Dendritic cell treated with granulocyte-macrophage colony-stimulating factor and Interleukin-4, amounts not matched to agents 40 ng/mL and 50 ng/mL, for 4 days (primary cell): ENCODE measurements around the gene TNFAIP1.
"Not testable (repeated sequence)": the region's sequence is repeated elsewhere in the genome, so short reads cannot be mapped to it uniquely, and the experiment has no call there.

Experiments used
- H3K27ac Mint-ChIP-seq: one replicate; pipeline ENCODE4 v1.8.0; 2022; ENCODE audit warnings: mild to moderate bottlenecking, mixed read lengths
- H3K27me3 Mint-ChIP-seq: one replicate; pipeline ENCODE4 v1.8.0; 2022; ENCODE audit warnings: mild to moderate bottlenecking, mixed read lengths
- H3K36me3 Mint-ChIP-seq: one replicate; pipeline ENCODE4 v1.8.0; 2022; ENCODE audit warnings: low read depth, mixed read lengths
- H3K4me1 Mint-ChIP-seq: one replicate; pipeline ENCODE4 v1.8.0; 2022; ENCODE audit warnings: low read depth, mixed read lengths
- H3K4me3 Mint-ChIP-seq: one replicate; pipeline ENCODE4 v1.8.0; 2022; ENCODE audit warnings: mild to moderate bottlenecking, moderate library complexity, mixed read lengths
- H3K9me3 Mint-ChIP-seq: one replicate; pipeline ENCODE4 v1.8.0; 2022; ENCODE audit warnings: mixed read lengths
- intact Hi-C: fragments of 100-400 bp; cut with micrococcal nuclease; formaldehyde crosslinking; loops from one replicate; pipeline ENCODE4 v1.15.0; 2022

Gene TNFAIP1

DNA sequence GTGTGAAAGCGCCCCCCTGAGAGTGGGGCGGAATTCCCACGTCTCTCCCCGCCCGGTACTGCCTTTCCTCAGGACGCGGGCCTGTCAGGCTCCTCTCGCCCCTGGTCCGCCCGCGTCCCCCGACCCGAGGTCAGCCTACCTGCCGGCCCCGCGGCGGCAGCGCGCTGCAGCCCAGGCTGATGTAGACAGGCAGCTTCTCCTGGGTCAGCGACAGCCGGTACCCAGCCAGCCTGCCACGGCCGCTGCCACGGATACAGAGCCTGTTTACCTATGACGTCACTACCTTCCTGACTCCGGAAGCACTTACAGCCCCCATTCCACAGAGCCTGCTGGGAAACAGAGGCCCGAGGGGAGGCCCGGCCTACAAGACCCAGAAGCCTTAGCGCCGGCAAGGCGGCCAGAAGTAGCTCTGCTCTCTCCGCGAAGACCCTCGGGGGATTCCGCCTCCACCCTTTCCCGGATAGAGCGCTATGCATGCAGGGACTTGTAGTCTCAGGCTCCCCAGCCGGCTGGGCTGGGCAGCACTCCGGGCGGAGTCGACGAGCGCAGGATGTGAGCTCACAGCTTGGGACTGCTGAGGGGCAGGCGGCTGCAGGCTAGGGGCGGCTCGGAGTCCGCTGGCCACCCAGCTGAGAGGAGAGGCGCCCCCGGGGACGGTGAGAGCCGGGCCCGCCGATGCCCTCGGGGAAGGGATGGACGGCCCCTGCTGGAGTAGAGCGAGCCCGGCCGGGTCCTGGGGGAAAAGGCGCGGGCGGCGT is at the start of gene TNFAIP1, which contains the start of gene IFT20:
TSS of gene TNFAIP1 (plus strand) at position 561 of the 758 bp plus-strand sequence. CDS start 3,761 bp downstream, outside the sequence.
TSS of gene IFT20 (minus strand) at position 272 of the 758 bp plus-strand sequence. CDS start 3,487 bp downstream, outside the sequence.
- Mint-ChIP-seq H3K27ac (peak within 1 kb of the TSS; percentile 76), H3K27me3 (no peaks in the 10 kb centered on the region), H3K4me1 (peaks cover 54% of the 10 kb centered on the region), H3K9me3 (no peaks in the 10 kb centered on the region), H3K36me3 (peaks cover 58% of the 10 kb centered on the region), H3K4me3 (peak within 1 kb of the TSS; percentile 98)
- intact Hi-C loops: loop anchor here (1.0 kb wide), 2 partner anchors 16 to 22 kb away; partner anchors contain the start of genes POLDIP2 and TMEM97

DNA sequence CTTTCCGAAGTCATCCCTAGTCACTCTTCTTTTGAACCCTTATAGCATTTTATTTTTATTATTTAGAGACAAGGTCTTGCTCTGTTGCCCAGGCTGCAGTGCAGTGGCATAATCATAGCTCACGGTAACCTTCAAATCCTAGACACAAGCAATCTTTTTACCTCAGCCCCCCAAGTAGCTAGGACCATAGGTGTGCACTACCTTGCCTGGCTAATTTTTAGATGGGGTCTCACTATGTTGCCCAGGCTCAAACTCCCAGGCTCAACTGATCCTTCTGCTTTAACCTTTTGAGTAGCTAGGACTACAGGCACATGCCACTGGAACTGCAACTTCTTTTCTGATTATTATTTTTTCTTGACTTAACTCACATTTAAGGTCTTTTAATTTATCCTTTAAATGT is 49.6 kb upstream of the TNFAIP1 start:
- no peaks in the 10 kb centered on the region for H3K9me3 Mint-ChIP-seq

DNA sequence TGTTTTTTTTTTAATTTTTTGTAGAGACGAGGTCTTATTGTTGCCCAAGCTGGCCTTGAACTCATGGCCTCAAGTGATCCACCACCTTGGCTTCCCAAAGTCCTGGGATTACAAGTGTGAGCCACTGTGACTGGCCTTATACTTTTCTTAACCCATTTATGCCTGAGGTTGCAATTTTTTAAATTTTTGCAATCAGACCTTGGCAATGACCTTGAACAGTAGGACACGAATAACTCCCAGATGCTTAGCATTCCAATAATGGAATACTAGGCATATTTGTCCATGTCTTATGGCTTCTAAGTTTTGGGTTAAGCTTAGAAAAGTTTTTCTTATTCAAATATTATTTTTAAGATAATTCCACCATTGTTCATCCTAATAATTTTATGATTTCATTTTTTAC is 44.9 kb upstream of the TNFAIP1 start:
- Mint-ChIP-seq H3K4me1 (peaks cover 12% of the 10 kb centered on the region), H3K36me3 (no peaks in the 10 kb centered on the region), H3K4me3 (no peak overlapping the region), H3K9me3 (no peaks in the 10 kb centered on the region), H3K27me3 (peaks cover 27% of the 10 kb centered on the region), H3K27ac (no peak overlapping the region)
- intact Hi-C loops: no loop called here

More for the DNA sequence above, 49.6 kb upstream of the TNFAIP1 start:
- intact Hi-C loops: no loop called here
- Mint-ChIP-seq H3K27ac (no peak overlapping the region), H3K4me1 (no peaks in the 10 kb centered on the region), H3K27me3 (peaks cover 37% of the 10 kb centered on the region), H3K36me3 (no peaks in the 10 kb centered on the region), H3K4me3 (no peak overlapping the region)

DNA sequence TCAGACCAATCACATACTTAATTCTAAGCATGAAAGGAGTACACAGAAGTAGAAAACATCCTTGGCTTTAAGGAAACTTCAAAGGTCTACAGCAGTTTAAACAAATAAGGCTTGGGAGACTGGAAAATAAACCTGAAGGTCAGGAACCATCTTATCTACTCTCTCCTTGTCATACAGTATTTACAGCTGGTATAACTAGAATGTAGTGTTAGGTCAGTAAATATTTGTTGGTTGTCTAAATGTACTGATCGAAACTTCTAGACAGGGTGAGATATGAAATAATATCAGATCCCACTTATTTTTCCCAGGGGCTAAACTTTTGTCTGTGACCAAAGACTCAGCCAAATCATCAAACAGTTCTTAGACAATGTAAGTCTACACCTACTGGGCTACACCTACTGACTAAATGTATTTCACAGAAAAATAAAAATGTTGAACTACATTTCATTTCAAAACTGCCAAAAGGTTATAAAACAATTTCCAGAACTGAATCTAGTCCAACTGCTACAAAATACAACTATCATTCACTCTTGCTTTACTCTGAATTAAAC is 43.7 kb upstream of the TNFAIP1 start:
- H3K4me1 Mint-ChIP-seq: peaks cover 12% of the 10 kb centered on the region
- H3K27ac Mint-ChIP-seq: no peak overlapping the region
- H3K36me3 Mint-ChIP-seq: no peaks in the 10 kb centered on the region

GRCh38 chr17:28292878-28293277 is 42.7 kb upstream of the TNFAIP1 start:
- H3K9me3 Mint-ChIP-seq, H3K4me3 Mint-ChIP-seq, intact Hi-C loops, H3K27ac Mint-ChIP-seq, H3K36me3 Mint-ChIP-seq: not testable (repeated sequence)
- Mint-ChIP-seq H3K4me1 (peaks cover 12% of the 10 kb centered on the region), H3K27me3 (peaks cover 23% of the 10 kb centered on the region)

More for the DNA sequence above, 43.7 kb upstream of the TNFAIP1 start:
- H3K9me3 Mint-ChIP-seq: no peaks in the 10 kb centered on the region
- H3K27me3 Mint-ChIP-seq: peaks cover 23% of the 10 kb centered on the region
- no peak overlapping the region for H3K4me3 Mint-ChIP-seq
- intact Hi-C loops: no loop called here

- Mint-ChIP-seq H3K36me3 (no peaks in the 10 kb centered on the region), H3K4me3 (no peak overlapping the region), H3K4me1 (peaks cover 12% of the 10 kb centered on the region), H3K27me3 (peaks cover 23% of the 10 kb centered on the region), H3K27ac (no peak overlapping the region), H3K9me3 (no peaks in the 10 kb centered on the region)
- intact Hi-C loops: no loop called here
Observed at GRCh38 chr17:28293994-28294393, 41.6 kb upstream of the TNFAIP1 start.

DNA sequence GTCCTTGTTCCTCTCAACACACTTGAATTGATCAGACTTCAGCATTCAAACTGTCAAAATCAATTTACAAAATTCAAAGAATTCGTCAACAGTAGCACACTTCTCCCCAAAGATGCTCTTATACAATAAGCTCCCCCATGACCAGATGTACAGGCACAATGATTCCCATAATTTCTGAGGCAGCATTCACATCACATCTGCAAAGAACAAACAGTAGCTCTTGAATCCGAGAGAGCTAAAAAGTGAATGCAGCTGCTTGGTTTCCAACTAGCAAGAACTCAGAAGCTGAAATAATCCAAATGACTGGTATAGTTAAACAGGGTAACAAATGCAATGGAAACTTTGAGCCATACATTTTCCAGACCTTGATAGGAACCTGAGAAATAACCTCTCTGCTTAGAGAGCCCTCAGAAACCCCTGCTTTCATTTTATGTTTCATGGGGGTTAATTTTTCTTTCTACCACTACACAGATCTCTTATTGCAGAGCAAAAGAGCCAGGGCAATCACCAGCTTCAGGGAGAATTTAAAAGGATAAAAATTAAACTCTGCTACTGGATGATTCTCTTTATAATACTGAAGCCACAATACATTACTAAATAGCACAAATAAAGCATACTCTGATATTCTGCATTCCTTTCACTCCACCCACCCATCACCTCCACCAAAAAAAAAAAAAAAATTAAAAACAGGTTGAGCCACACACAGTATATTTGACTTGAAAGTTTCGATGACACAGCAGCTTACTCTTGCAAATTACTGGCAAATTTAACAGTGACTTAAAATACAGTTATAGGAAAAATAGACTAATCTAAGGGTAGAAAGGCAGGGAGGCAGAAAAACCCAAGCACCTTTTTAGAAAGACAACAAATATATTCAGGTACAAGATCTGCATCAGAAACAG is 39.6 kb upstream of the TNFAIP1 start:
- no peak overlapping the region for H3K27ac Mint-ChIP-seq
- H3K4me1 Mint-ChIP-seq: peaks cover 12% of the 10 kb centered on the region
- intact Hi-C loops: no loop called here
- H3K27me3 Mint-ChIP-seq: peaks cover 15% of the 10 kb centered on the region
- no peaks in the 10 kb centered on the region for H3K36me3 Mint-ChIP-seq
- H3K9me3 Mint-ChIP-seq: no peaks in the 10 kb centered on the region
- no peak overlapping the region for H3K4me3 Mint-ChIP-seq

- H3K36me3 Mint-ChIP-seq: no peaks in the 10 kb centered on the region
- intact Hi-C loops: no loop called here
- no peaks in the 10 kb centered on the region for H3K9me3 Mint-ChIP-seq
Observed at GRCh38 chr17:28298449-28298848, 37.1 kb upstream of the TNFAIP1 start.

DNA sequence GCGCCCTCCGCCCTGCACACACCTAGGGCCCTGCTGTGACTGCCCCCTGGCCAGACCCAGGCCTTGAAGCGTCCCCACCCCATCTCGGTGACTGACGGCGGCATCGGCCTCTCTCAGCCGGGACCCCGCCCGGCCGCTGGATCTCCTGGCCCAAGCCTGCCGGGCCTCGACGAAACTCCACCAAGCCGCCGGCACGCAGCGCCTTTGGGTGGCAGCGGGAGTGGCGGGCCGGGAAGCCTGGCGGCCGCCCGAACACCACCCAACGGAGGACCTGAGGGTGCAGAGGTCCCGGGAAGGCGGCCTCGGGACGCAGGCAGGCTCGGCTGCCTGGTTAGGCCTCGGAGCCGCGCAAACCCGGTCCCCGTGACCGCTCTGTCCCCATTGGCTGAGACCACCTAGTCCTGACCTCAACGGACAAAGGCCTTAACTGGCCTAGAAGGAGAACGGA is 28.6 kb upstream of the TNFAIP1 start:
- Mint-ChIP-seq H3K9me3 (no peaks in the 10 kb centered on the region), H3K27ac (no peak overlapping the region), H3K4me1 (no peaks in the 10 kb centered on the region), H3K27me3 (peaks cover 48% of the 10 kb centered on the region), H3K36me3 (no peaks in the 10 kb centered on the region), H3K4me3 (no peak overlapping the region)
- intact Hi-C loops: no loop called here

More at GRCh38 chr17:28298449-28298848, 37.1 kb upstream of the TNFAIP1 start:
- H3K4me3 Mint-ChIP-seq: no peak overlapping the region
- H3K27me3 Mint-ChIP-seq: peaks cover 7% of the 10 kb centered on the region
- peaks cover 6% of the 10 kb centered on the region for H3K4me1 Mint-ChIP-seq
- H3K27ac Mint-ChIP-seq: no peak overlapping the region

DNA sequence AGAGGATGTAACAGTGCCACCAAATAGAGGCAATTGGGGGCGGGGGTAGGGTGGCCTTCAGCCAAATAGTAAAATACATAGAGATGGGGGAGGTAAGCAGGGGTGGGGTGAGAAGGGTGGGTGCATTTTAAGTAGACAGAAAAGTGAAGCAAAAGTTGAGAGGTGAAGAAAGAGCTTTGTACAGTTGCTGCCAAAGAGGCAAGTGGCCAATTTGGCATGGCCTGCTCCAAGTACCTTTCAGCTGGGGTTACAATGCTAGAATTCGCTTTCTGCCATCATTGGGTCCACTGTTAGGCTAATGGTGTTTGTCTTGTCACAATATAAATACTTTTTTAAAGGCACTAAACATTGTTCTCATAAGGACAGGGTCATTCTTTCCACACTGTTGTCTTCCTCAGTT is 21.7 kb upstream of the TNFAIP1 start:
- H3K9me3 Mint-ChIP-seq: no peaks in the 10 kb centered on the region
- intact Hi-C loops: no loop called here
- no peaks in the 10 kb centered on the region for H3K36me3 Mint-ChIP-seq
- no peak overlapping the region for H3K4me3 Mint-ChIP-seq
- H3K4me1 Mint-ChIP-seq: peaks cover 10% of the 10 kb centered on the region
- H3K27me3 Mint-ChIP-seq: peaks cover 39% of the 10 kb centered on the region
- no peak overlapping the region for H3K27ac Mint-ChIP-seq

- intact Hi-C loops: no loop called here
- Mint-ChIP-seq H3K4me1 (peaks cover 22% of the 10 kb centered on the region), H3K36me3 (peaks cover 7% of the 10 kb centered on the region), H3K27me3 (peaks cover 36% of the 10 kb centered on the region), H3K4me3 (no peak overlapping the region), H3K9me3 (no peaks in the 10 kb centered on the region), H3K27ac (no peak overlapping the region)
Observed at GRCh38 chr17:28315846-28316705, 19.5 kb upstream of the TNFAIP1 start.

GRCh38 chr17:28317099-28317965 is 18.2 kb upstream of the TNFAIP1 start:
- intact Hi-C loops: no loop called here
- no peak overlapping the region for H3K27ac Mint-ChIP-seq
- H3K4me3 Mint-ChIP-seq: no peak overlapping the region
- H3K9me3 Mint-ChIP-seq: no peaks in the 10 kb centered on the region
- H3K4me1 Mint-ChIP-seq: peaks cover 22% of the 10 kb centered on the region
- peaks cover 34% of the 10 kb centered on the region for H3K27me3 Mint-ChIP-seq
- H3K36me3 Mint-ChIP-seq: peaks cover 7% of the 10 kb centered on the region
